ENCODE data around the gene CFAP99. TPM values are rescaled to one million over a fixed set of nuclear protein-coding genes. Genes with fewer than 3 reads are reported as not detected.
"Not testable (repeated sequence)": the region's sequence is repeated elsewhere in the genome, so short reads cannot be mapped to it uniquely, and the experiment has no call there.

Gene CFAP99
- total RNA-seq, 1 donor from 2014 or later, result not detected

GRCh38 chr4:2424581-2424980, 5.8 kb downstream of the CFAP99 start:
- intact Hi-C loops (cut with micrococcal nuclease), result no loop called here
- ATAC-seq (no peak), DNase-seq (no peak)

GRCh38 chr4:2425386-2426068, 6.8 kb downstream of the CFAP99 start:
- no peak for DNase-seq
- intact Hi-C loops (cut with micrococcal nuclease), result no loop called here

GRCh38 chr4:2426069-2426397, 7.3 kb downstream of the CFAP99 start:
- no peak for ATAC-seq
- no peak for DNase-seq
- intact Hi-C loops (cut with micrococcal nuclease), result no loop called here

More at GRCh38 chr4:2425386-2426068, 6.8 kb downstream of the CFAP99 start:
- no peak for ATAC-seq

GRCh38 chr4:2426711-2427275, 8.0 kb downstream of the CFAP99 start:
- no peak for ATAC-seq
- intact Hi-C loops (cut with micrococcal nuclease), result no loop called here
- no peak for DNase-seq

- DNase-seq (no peak), ATAC-seq (no peak)
- intact Hi-C loops (cut with micrococcal nuclease), result no loop called here
These were observed 8.9 kb downstream of the CFAP99 start for GRCh38 chr4:2427383-2428334.

GRCh38 chr4:2428496-2429213, 9.9 kb downstream of the CFAP99 start:
- ATAC-seq (no peak), DNase-seq (no peak)
- intact Hi-C loops (cut with micrococcal nuclease), result no loop called here

- DNase-seq; ATAC-seq; intact Hi-C loops (cut with micrococcal nuclease): not testable (repeated sequence)
These were observed 11.4 kb downstream of the CFAP99 start for GRCh38 chr4:2429945-2430757.

GRCh38 chr4:2432004-2432403, 13.2 kb downstream of the CFAP99 start:
- ATAC-seq, result no peak
- intact Hi-C loops (cut with micrococcal nuclease), result no loop called here
- no peak for DNase-seq

- intact Hi-C loops (cut with micrococcal nuclease), result no loop called here
- peak; percentile 28 for ATAC-seq
- no peak for DNase-seq
These were observed 14.3 kb downstream of the CFAP99 start for GRCh38 chr4:2432991-2433530.

GRCh38 chr4:2433609-2434350, 15.0 kb downstream of the CFAP99 start:
- intact Hi-C loops (cut with micrococcal nuclease), result no loop called here
- DNase-seq, result no peak
- ATAC-seq, result no peak

GRCh38 chr4:2434420-2434819, 15.7 kb downstream of the CFAP99 start:
- no peak for DNase-seq
- intact Hi-C loops (cut with micrococcal nuclease), result no loop called here
- ATAC-seq, result no peak

- DNase-seq, result peak; percentile 24
These were observed 17.5 kb downstream of the CFAP99 start for GRCh38 chr4:2436301-2436700.

GRCh38 chr4:2436761-2437474, 18.2 kb downstream of the CFAP99 start:
- intact Hi-C loops (cut with micrococcal nuclease), result no loop called here
- DNase-seq (no peak), ATAC-seq (no peak)

More at GRCh38 chr4:2436301-2436700, 17.5 kb downstream of the CFAP99 start:
- ATAC-seq, result peak; percentile 52
- intact Hi-C loops (cut with micrococcal nuclease), result no loop called here

- ATAC-seq (no peak), DNase-seq (no peak)
- intact Hi-C loops (cut with micrococcal nuclease), result no loop called here
These were observed 18.9 kb downstream of the CFAP99 start for GRCh38 chr4:2437475-2438215.

- ATAC-seq, result no peak
- intact Hi-C loops (cut with micrococcal nuclease), result no loop called here
- DNase-seq, result no peak
These were observed 20.3 kb downstream of the CFAP99 start for GRCh38 chr4:2438822-2439718.
